Progenitor cell of endocrine pancreas (in vitro differentiated cells): Measurements from ENCODE around the gene MTNR1B. TPM values are rescaled to one million over a fixed set of nuclear protein-coding genes. Genes with fewer than 3 reads are reported as not detected.
A peak's percentile ranks its signal among the peaks of the same experiment; 100 is the strongest.

Experiments
- DNase-seq: peaks from one replicate; pipeline ENCODE4 v3.0.0; 2021; ENCODE audit warnings: low spot score; ENCODE audit not compliant: unreplicated experiment
- H3K27ac Mint-ChIP-seq: 2 replicates; pipeline ENCODE4 v1.8.0; 2021; ENCODE audit warnings: mild to moderate bottlenecking, moderate library complexity, mixed read lengths
- H3K27me3 Mint-ChIP-seq: 2 replicates; pipeline ENCODE4 v1.8.0; 2021; ENCODE audit warnings: mixed read lengths
- H3K36me3 Mint-ChIP-seq: 2 replicates; pipeline ENCODE4 v1.8.0; 2022; ENCODE audit warnings: mixed read lengths; ENCODE audit not compliant: insufficient read depth
- H3K4me1 Mint-ChIP-seq: 2 replicates; pipeline ENCODE4 v1.8.0; 2021; ENCODE audit warnings: low read depth, mixed read lengths
- H3K4me3 Mint-ChIP-seq: 2 replicates; pipeline ENCODE4 v1.8.0; 2021; ENCODE audit warnings: low read depth, mild to moderate bottlenecking, moderate library complexity, mixed read lengths
- H3K9me3 Mint-ChIP-seq: 2 replicates; pipeline ENCODE4 v1.8.0; 2021; ENCODE audit warnings: low read depth, mixed read lengths
- total RNA-seq: library from RNA; stranded (reverse); gene quantifications from 2 replicates; pipeline ENCODE4 v1.2.1, GENCODE V29; 2021
- TF ChIP-seq, protein P1 (sequence below): fragments of 200-600 bp; sonication (generic); IDR thresholded peaks from one replicate; pipeline ENCODE4 v1.5.0; 2021; ENCODE audit warnings: antibody characterized with exemption, mild to moderate bottlenecking; ENCODE audit not compliant: unreplicated experiment

MTNR1B gene
- total RNA-seq, 1 donor from 2014 or later, result not detected

DNA sequence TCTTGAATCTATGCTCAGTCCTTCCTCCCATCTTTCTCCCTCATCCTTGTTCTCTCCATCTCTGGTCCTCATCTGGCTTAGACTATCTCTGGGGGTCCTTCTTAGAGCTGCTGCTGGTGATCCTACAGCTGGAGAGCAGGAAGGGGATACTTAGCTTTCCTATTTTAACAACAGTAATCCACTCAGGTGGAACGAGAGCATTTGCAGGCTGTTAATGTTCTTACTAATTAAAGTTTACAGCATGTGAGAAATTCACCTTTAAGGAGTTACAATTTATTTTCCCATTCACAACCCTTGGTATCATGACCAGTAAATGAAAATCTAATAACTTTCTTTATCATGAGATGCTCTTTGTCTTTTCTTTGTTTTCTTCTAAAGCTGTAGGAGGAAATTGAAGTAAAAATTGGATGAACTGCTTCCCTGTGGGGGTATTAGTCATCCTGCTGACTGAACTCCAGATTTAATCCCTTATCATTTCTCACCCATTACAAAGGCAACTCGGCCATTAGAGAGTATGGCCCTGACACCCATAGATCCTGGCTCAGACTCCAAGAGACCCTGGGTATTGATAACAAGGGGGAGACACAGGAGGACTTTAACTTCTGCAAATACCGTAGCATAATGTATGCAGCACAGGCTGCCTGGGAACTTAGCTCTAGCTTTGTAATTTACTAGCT is 37.6 kb upstream of the MTNR1B start:
- Mint-ChIP-seq H3K4me1 (no peaks in the 10 kb centered on the region), H3K9me3 (peaks cover 1% of the 10 kb centered on the region), H3K27me3 (no peaks in the 10 kb centered on the region), H3K27ac (no peak overlapping the region), H3K36me3 (no peaks in the 10 kb centered on the region), H3K4me3 (no peak overlapping the region)
- no peak for DNase-seq
- TF ChIP-seq, protein P1, sequence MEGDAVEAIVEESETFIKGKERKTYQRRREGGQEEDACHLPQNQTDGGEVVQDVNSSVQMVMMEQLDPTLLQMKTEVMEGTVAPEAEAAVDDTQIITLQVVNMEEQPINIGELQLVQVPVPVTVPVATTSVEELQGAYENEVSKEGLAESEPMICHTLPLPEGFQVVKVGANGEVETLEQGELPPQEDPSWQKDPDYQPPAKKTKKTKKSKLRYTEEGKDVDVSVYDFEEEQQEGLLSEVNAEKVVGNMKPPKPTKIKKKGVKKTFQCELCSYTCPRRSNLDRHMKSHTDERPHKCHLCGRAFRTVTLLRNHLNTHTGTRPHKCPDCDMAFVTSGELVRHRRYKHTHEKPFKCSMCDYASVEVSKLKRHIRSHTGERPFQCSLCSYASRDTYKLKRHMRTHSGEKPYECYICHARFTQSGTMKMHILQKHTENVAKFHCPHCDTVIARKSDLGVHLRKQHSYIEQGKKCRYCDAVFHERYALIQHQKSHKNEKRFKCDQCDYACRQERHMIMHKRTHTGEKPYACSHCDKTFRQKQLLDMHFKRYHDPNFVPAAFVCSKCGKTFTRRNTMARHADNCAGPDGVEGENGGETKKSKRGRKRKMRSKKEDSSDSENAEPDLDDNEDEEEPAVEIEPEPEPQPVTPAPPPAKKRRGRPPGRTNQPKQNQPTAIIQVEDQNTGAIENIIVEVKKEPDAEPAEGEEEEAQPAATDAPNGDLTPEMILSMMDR, result no peak

DNA sequence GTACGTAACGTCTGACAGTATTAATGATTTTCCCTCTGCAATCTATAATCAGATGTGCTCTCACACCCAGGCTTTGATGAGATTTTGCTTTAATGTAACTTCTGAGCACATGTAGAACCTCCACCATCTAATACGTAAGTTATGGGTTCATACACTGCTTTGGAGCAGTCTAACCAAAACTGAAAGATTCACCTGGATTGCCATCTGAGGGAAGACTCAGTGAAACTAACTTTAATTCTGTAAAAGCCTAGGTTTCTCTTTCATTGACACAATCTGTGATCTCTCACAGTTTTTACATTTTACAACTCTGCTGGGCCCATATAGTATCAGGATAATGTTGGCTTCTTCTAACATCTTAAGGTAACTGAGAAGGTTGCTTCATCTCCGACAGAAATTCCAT is 30.1 kb upstream of the MTNR1B start:
- Mint-ChIP-seq H3K27me3 (no peaks in the 10 kb centered on the region), H3K36me3 (peaks cover 3% of the 10 kb centered on the region), H3K9me3 (peaks cover 7% of the 10 kb centered on the region), H3K4me1 (no peaks in the 10 kb centered on the region), H3K4me3 (no peak overlapping the region), H3K27ac (no peak overlapping the region)
- TF ChIP-seq, protein P1, result no peak
- no peak for DNase-seq

DNA sequence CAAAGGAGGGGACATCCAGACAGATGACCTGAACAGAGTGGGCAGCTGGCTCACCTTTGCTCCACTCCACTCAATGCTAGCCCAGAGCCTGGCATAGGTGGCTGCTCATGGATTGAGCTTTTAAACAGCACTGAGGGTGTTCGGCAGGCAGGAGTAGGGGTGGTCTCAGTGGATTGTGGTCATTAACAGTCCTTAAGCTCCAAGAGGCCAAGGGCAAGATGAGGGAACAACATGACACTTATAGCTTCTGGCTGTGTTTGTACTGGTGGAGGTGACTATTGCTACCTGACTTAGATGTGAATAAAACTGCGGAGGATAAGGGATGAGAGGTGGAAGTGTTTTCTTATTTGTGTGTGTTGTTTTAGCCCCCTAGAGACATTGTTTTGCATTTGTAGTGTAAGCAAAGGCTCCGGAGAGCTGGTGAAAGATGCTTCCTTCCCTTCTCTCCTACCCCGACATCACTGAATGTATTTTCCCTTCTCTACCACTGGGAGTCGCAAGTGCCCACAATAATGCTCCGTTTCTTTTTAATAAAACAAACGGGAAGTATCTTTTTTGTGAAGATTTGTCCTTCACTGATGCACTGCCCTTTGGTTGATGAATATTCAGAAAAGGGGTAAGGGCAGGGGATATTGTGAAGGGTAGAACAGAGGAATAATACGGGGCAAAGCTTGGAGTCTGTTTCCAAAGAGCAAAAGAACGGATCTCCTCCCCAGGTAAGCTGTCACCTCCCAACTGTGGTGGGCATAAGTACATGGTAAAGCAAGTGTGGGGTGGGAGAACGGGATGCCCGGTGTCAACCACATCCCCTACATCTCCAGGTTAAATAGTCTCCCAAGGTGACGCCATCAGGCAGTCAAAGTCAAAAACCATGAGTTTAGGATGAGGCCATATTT is 27.5 kb upstream of the MTNR1B start:
- no peak for DNase-seq
- no peak overlapping the region for H3K4me3 Mint-ChIP-seq
- H3K27ac Mint-ChIP-seq, result no peak overlapping the region
- no peaks in the 10 kb centered on the region for H3K4me1 Mint-ChIP-seq
- peaks cover 20% of the 10 kb centered on the region for H3K9me3 Mint-ChIP-seq
- peaks cover 7% of the 10 kb centered on the region for H3K36me3 Mint-ChIP-seq
- TF ChIP-seq, protein P1, result peak; percentile 78
- H3K27me3 Mint-ChIP-seq, result no peaks in the 10 kb centered on the region

DNA sequence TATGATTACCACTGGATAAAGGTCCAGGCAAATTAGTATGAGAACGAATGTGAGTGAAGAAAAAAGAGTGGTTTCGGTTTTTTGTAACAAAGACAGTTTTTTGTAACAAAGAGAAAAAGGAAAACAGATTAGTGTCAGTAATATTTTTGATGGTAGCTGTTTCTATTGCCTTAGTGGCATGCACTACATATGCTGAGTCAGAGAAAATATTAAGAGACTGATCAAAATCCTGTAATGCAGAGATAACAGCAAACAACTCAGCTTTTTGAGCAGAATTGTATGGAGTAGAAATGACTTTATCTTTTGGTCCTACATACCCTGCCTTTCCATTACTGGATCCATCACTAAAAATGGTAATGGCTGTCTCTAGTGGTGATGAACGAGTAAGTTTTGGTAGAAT is 22.7 kb upstream of the MTNR1B start:
- DNase-seq, result no peak
- Mint-ChIP-seq H3K36me3 (peaks cover 17% of the 10 kb centered on the region), H3K27ac (no peak overlapping the region), H3K9me3 (peaks cover 46% of the 10 kb centered on the region), H3K4me1 (peaks cover 11% of the 10 kb centered on the region), H3K4me3 (no peak overlapping the region), H3K27me3 (no peaks in the 10 kb centered on the region)
- TF ChIP-seq, protein P1, result no peak

DNA sequence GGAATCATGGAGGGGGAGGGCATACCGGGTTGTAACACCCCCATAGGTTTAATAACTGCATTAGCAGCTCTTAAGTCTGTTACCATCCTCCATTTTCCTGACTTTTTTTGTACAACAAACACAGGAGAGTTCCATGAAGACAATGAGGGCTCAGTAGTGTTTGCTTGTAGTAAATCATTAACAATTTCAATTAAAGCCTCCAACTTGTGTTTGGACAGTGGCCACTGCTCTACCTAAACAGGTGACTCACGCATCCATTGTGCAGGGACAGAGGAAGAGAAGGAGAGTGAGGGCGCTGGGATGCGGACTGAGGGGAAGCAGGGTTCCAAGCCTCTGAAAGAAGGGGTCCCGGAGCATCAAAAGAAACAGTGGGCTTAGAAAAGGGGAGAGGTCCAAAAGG is 21.3 kb upstream of the MTNR1B start:
- no peak for DNase-seq
- Mint-ChIP-seq H3K27ac (peak overlapping the region; percentile 82), H3K4me3 (no peak overlapping the region), H3K9me3 (peaks cover 44% of the 10 kb centered on the region), H3K27me3 (no peaks in the 10 kb centered on the region), H3K4me1 (peaks cover 11% of the 10 kb centered on the region), H3K36me3 (peaks cover 17% of the 10 kb centered on the region)
- TF ChIP-seq, protein P1, result no peak
